GM12891 (cell line): ENCODE results near the gene ARL2.

Experiments
- PAX5 ChIP-seq: IDR thresholded peaks from 2 replicates; pipeline ENCODE4 v1.6.1; 2011; ENCODE audit warnings: low read length, moderate library complexity, mild to moderate bottlenecking; ENCODE audit not compliant: insufficient read depth, severe bottlenecking
- POLR2A ChIP-seq: IDR thresholded peaks from 2 replicates; pipeline ENCODE4 v1.6.1; 2011; ENCODE audit warnings: low read depth, low read length, control low read depth
- POLR2AphosphoS5 ChIP-seq: IDR thresholded peaks from 2 replicates; pipeline ENCODE4 v1.6.1; 2011; ENCODE audit warnings: low read depth, low read length, control low read depth
- SPI1 ChIP-seq: IDR thresholded peaks from 2 replicates; pipeline ENCODE4 v1.6.1; 2011; ENCODE audit warnings: low read depth, low read length, control low read depth
- TAF1 ChIP-seq: IDR thresholded peaks from 2 replicates; pipeline ENCODE4 v1.6.1; 2011; ENCODE audit warnings: low read depth, low read length, control low read depth

GRCh38 chr11:64996327-64996709 lies 17.6 kb upstream of the ARL2 start:
- TF ChIP-seq POLR2A = no peak
- TF ChIP-seq POLR2AphosphoS5 = no peak
- no peak for TF ChIP-seq TAF1
- TF ChIP-seq SPI1 = no peak
- no peak for TF ChIP-seq PAX5
